GM18507 (cell line): Measurements from ENCODE around the gene DPY19L3.
"Not testable (repeated sequence)": the region's sequence is repeated elsewhere in the genome, so short reads cannot be mapped to it uniquely, and the experiment has no call there.

Source experiments
- DNase-seq: peaks from one replicate; pipeline ENCODE4 v3.0.0; 2011; ENCODE audit warnings: low read depth; ENCODE audit not compliant: insufficient read length; ENCODE audit errors: extremely low spot score
- FAIRE-seq: peaks from 2 replicates; lab custom pipeline; 2011; peaks lifted over from hg19 to GRCh38; lab: Jason Lieb, UNC

Gene DPY19L3

DNA sequence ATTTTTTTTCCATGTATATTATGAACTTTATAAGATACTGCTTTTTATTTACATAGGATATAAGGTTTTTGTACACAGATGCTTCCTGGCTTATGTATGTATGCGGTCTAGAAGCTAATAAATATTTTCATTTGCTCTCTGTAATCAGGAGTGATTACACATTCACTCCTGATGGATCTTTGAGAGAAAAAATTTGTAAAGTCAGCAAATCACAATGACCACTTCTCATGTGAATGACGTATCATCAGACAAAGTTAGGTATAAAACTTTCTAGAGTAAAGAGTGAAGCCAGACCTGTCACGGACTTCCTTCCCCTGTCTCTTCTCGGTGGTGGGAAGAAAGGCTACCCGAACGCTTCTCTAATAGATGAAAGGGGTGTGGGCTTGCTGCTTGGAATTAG is 31.1 kb downstream of the DPY19L3 start:
- no peak for DNase-seq
- no peak for FAIRE-seq

DNA sequence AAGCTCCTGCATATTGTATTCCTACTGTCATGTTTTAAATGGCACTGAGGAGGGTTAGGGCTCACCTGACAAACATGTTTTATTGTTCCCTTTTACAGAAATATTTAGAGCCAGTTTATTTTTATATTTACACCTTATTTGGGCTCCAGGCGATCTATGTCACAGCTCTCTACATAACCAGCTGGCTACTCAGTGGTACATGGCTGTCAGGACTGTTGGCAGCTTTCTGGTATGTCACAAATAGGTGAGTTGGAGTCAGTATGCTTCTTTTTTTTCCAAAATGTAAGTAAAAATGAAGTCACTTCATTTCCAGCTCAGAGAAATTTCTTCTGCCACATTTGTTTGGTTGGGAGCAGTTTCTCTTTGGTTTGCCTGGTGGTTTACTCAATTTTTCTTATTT is 31.5 kb downstream of the DPY19L3 start:
- DNase-seq (no peak), FAIRE-seq (no peak)

DNA sequence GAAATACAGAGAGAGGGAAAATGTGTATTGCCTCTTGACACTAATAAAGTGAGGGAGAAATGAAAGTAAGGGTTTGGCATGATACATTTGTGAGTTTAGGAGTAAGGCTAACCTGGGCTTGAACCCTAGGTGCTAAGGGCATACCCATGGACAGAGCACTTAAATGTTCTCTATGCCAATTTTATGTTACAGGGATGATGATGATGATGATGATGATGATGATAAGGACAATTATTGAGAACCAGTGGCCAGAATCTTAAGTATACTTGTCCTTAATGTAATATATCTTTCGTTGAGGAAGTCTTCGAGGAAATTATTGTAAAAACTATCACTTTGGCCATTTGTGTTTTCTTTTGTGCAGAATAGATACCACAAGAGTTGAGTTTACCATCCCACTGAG is 33.2 kb downstream of the DPY19L3 start:
- FAIRE-seq (no peak), DNase-seq (no peak)

DNA sequence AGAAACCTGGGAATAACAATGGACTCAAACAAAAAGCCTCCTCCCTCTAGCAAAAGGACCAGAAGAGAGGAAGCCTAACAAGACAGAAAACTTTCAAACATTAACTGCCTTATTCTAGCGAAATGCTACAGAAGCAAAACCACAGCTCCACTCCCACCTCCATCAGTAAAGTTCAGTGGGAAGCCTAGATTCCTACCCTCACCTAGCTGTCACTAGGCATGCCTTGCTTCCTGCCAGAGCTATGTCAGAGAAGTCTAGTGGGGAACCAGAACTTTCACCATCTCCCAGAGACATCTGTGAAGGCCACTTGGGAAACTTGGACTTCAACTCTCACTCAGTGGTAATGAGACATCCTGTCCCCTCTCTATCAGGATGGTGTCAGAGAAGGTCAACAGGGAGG is 37.1 kb downstream of the DPY19L3 start:
- DNase-seq = no peak
- no peak for FAIRE-seq

DNA sequence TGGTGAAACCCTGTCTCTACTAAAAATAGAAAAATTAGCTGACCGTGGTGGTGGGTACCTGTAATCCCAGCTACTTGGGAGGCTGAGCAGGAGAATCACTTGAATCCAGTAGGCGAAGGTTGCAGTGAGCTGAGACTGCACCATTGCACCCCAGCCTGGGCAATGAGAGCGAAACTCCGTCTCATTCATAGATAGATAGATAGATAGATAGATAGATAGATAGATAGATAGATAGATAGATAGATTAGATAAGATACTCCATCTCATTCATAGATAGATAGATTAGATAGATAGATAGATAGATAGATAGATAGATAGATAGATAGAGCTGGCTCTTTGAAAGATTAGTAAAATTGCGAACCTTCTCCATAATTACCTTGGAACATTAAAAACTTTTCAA is 42.0 kb downstream of the DPY19L3 start:
- not testable (repeated sequence) for FAIRE-seq, DNase-seq

DNA sequence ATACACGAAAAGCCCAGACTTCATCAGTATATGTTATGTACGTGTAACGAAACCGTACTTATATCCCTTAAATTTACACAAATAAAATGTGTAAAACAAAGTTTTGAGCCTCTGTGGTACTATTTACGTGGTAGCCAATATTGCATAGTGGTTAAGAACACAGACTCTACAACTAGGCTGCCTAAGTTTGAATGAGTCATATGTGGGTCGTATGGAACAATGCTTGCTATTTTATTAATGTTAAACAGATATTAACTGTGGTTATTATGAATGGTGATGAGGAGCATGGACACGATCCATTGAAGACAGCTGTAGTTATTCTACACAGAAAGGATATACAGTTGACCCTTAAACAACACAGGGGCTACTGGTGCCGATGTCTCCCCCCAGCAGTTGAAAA is 42.5 kb downstream of the DPY19L3 start:
- DNase-seq = no peak
- FAIRE-seq = no peak

DNA sequence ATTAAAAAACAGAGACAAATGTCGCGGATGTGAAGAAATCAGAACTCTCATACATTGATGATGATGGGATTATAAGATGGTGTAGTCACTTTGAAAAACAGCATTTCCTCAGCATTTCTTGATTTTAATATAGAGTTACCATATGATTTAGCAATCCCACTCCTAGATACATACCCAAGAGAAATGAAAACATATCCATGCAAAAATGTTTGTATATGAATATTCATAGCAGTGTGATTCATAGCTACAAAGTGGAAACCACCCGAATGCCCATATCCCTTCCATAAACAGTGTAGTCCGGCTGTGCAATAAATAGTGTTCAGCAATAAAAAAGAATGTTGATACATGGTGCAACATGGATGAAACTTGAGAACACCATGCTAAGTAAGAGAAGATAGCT is 44.6 kb downstream of the DPY19L3 start:
- FAIRE-seq (no peak), DNase-seq (no peak)

DNA sequence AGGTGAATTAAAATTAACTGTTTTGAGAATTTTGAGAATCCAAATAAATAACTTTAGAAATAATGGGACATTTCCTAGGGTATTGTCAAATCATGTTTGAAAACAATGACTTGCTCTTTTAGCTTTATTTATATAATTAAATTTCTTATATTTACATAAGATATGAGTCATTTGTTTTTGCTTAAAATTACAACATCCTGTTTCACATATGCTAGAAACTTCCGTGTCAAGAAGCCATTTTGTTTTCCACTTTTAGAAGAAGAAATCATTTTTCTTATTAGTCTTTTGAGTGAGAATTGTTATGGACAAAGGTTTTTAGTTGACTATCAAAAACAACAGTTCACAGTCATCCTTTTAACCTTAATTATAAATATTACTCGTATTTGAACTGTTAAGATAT is 48.2 kb downstream of the DPY19L3 start:
- DNase-seq (no peak), FAIRE-seq (no peak)

DNA sequence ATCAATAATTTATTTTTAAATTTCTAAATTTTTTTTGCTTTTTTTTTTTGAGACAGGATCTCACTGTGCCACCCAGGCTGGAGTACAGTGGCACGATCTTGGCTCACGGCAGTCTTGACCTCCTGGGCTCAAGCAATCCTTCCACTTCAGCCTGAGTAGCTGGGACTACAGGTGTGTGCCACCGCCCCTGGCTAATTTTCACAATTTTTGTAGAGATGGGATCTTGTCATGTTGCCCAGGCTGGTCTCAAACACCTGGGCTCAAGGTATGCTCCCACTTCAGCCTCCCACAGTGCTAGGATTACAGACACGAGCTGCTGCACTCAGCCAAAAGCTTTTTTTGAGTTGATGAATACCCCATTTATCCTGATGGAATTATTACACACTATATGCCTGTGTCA is 50.8 kb downstream of the DPY19L3 start:
- FAIRE-seq = no peak
- DNase-seq = no peak

DNA sequence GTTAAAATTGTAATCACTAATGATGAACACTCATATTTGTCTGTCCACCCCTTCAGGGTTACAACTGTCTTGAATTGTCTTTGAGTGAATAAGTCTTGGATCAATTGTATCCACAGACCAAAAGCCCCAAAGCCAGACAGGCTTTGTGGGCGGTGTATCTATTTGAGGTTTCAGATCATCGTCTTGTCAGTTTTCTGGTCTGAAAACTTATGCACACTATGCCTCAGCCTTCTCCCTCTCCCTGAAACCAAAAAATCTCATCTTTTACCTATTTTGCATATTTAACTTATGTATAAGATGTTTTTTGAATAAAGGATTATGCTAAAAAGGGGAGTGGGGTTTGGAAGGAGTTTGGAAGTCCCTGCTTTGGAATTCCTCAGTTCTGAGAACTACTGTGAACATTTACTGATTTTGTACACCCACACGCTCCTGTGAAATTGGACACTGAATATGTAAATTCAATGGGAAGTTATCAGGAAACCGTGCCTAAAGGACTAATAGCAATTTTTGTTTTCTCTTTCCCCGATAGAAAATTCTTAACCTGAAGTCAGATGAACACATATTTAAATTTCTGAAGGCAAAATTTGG is 52.1 kb downstream of the DPY19L3 start:
- DNase-seq = no peak
- peak; percentile 62 for FAIRE-seq

DNA sequence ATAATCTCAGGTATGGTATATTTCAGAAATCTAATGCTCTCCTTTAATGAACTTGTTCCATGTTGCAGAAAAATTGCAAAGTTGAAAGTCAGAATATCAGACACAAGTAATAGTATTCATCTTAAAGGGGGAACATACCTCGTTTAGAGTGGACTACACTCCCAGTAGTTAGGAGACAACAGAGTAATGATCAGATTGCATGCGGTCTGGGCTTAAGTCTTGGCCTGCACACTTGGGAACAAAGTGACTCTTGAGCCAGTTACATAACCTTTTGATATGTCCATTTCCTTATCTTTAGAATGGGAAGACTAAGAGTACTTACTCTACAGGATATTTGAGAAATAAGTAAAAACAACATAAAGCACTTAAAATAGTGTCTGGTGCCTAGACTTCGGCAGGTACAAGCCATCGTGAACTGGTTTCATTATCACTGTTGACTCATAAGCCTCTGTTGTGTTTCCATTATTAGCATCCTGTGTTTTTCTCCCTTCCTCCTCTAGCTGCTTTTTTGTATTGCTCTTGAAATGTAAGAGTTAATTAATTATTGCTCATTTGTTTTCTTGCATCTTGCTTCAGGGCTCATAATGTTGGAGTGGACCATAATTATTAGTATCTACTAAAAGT is 53.0 kb downstream of the DPY19L3 start:
- peak; percentile 94 for FAIRE-seq
- no peak for DNase-seq

DNA sequence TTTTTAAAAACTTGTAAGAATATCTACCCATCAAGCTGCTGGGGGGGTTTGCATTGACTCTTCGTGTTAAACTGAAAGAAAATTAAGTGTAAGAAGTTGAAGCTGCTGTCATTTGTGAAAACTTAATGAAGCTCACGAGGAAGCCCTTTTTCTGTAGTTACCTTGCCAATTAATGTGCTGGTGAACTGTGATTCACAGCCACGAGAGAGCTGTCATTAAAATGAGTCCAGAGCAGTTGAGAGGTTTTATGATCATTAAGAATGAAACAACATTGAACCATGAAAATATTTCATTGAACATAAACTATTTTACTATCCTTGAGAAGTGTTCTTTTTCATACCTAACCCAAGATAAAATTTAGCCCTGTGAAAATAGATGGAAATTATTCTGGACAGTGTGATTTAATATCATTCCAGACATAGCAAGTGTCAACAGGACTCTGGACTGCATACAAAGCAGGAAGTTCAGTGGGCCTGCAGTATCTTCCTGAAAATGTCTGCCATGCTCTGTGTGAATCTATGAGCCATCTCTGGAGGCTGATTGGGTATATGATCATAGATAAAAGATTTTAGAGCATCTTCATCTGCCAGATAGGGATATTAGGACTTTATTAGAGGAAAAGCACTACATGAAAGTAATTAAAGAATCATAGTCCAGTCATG is 53.8 kb downstream of the DPY19L3 start:
- FAIRE-seq (peak; percentile 5), DNase-seq (no peak)

DNA sequence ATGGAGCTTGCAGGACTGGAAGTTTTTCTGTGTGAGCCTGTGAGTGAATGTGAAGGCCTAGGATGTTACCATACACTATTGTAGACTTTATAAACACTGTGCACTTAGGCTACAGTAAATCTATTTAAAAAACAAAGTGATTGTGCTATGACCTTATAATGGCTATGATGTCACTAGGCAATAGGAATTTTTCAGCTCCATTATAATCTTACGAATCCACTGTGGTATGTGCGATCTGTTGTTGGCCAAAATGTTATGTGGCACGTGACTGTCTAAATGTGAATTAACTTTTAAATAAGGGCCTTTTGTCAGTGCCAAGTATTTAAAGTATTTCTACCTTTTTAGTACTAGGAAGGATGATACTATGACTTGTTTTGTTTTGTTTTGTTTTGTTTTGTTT is 54.9 kb downstream of the DPY19L3 start:
- FAIRE-seq (no peak), DNase-seq (no peak)

DNA sequence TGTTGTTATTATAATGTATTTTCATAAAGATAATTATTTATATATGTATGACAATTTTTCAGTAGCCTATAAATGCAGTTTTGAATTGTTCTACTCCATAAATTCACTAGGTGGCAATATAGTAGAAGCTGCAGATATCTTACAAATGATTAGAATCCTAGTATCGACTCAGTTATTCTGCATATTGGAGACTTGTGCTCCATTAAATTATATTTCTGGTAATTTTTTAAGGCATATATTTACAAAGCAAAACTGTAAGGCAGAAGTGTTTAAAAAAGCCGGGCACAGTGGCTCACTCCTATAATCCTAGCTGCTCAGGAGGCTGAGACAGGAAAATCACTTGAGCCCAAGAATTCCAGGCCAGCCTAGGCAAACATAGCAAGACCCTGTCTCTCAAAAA is 58.7 kb downstream of the DPY19L3 start:
- DNase-seq = no peak
- no peak for FAIRE-seq

DNA sequence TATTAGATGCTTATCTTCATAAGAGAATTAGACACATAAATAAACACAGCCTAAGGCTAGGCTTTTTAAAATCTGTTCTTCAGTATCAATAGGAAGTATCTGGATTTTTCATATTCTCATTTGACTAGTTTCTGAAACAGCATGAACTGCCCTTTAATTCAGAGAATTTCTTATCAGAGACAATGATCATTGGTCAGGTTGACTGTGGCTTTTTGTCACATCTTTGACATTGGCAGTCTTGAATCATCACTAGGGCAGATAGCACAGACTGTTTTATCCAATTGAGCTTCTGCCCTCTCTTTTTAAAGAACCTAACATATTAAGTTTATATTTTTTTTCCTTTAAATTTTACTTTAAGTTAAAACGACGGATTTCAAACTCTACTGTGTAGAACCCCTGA is 59.6 kb downstream of the DPY19L3 start:
- FAIRE-seq (no peak), DNase-seq (no peak)

DNA sequence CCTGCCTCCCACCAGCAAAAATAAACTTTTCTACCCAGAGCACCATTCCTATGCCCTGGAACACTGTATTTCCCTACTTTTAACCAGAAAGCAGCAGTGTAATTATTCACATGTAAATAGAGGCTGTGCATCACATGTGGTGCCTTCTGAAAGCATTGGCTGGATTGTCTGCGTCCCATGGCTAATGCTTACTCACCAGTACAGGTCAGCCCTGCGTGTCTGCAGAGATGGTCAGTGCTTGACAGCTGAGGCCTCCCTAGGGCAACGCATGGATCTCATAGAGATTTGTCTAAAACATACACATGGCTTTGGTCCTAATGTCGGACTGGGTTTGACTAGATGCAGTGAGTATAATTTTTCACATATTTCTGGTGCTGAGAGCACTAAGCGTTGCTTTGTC is 64.2 kb downstream of the DPY19L3 start:
- no peak for DNase-seq
- FAIRE-seq = no peak

DNA sequence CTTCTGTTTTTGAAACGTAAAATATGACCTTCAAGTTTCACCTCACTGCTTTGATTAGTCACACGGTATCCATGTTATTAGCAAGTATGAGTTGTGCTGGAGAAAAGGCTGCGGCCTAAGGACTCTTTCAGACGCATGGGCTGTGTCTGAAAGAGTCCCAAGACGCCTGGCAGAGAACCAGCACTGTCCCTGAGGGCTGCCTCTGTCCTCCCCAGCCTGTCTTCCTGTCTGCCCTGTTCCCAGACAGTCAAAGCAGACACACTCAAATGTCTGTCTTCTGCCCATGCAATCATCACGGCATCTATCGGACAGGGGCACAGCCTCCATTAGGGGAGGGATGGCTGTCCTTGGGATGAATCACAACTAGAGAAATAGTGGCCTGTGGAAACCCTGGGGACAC is 65.5 kb downstream of the DPY19L3 start:
- FAIRE-seq = no peak
- no peak for DNase-seq

DNA sequence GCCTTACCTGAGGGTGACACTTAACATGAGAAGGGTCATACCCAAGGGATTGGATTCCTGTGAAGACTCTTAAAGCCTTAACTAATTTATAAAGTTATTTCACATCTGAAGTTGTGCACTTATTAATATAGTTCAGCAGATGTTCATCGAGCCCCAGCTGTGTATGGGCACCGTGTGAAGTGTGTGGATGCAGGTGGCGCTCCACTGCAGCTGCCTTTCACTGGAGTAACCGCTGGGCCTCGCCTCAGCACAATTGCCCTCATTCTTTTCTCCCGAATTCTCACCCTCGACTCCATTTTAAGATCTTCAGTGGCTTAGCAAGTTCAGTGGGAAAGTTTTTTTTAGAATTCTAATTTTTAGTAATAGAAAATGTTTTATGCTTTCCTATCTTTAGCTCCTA is 66.2 kb downstream of the DPY19L3 start:
- DNase-seq = no peak
- no peak for FAIRE-seq

DNA sequence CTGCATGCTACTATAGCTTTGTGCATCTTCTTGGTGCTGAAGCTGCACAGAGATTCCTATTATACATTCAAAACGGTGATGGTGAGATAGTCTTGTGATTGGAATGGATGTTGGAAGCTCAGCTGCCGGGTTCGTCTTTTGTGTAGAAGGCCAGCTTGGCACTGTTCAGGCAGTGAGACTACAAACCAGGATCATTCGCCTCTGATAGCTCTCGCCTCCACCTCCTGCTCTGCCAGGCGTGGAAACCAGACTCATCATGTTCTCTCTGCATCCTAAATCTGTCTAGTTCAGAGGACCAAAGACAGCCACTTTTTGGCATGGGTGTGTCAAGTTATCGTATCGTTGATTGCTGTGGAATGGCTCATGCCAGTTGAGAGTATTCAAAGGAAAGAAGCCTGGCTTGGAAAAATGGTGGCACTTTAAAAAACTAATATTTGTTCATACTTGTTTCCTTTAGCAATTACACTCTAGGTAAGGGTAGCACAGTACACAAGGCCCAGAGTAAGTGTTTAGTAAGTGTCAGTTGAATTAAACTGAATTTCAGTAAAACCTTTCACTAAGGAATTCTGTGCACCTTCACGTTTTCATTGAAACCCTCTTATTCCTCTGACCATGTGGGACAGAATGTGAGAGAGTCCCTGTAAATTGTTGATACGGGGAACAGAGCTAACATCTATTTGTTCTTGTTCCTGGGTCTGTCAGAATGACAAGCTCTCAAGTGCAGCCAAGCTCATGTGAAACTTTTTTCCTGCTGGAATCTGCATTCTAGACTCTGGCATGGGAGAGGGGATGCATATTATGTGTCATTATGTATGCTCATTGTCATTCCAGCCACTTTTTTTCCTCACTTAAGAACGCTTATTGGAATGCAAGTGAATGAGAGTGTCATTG is 69.8 kb downstream of the DPY19L3 start:
- FAIRE-seq (no peak), DNase-seq (no peak)

DNA sequence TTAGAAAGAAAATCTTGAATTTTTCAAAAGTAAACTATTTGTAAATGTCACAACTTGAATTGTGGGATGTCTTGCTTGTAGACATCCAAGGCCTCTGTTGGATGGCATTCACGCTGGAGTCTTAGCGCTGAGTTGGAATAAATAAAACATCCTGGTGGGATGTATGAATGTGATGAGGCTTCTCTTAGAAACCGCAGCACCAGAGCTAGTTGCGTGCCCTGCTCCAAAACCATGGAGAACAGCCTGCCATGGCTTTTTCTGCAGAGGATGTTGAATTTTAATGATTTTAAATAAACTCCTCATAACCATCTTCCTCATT is 70.4 kb downstream of the DPY19L3 start:
- no peak for DNase-seq
- FAIRE-seq = no peak

DNA sequence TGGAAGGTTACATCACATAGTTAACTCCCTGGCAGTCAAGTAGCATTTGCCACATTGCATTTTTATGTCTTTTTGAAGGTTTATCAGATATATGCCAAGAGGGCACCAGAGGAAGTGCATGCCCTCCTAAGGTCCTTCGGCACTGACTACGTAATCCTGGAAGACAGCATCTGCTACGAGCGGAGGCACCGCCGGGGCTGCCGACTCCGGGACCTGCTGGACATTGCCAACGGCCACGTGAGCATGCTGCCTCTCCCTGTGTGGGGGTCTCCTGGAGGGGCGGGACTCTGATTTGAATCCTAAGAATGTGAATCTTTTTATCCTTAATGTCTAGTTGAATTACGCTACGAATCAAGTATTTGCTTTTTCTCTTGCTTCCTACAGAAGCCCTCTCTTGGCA is 74.8 kb downstream of the DPY19L3 start:
- DNase-seq = no peak
- no peak for FAIRE-seq
